Measurements from ENCODE around the gene ELK4.

ELK4 gene

DNA sequence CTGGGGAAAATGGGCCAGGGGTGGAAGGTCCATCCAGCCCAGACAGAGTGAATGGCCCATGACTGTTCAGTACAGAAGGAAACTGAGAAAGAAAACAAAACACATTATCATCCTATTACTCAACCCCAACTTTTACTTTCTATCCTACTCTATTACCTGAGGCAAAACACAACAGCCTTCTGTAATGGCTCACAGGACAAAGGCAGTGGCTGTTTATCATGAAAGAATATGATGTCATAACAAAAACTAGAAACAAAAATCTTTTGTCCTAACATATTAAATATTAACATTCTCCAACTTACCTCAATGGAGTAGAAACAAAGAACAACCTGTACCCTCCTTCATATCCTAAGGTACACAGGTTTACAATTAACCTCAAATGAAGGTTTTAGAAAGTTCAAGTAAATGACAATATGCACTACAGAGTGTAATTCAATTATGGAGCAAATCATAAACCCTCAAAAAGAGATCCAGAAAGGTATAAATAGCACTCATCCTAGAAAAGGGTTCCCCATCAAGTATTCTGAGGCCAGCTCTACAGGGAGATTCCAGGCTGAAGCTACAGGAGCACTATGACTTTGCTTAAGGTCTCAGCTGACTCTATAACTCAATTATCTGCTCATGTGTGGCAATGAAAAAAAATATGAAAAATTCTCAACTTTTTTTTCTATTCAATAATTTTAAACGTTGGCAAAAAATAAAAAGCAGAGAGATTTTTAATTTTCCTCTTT, 15.1 kb downstream of the ELK4 start:
- H3K9me3 ChIP-seq (ENCODE audit: insufficient read depth, low read depth, low read length): no peaks in the 10 kb centered on the region
- no peaks in the 10 kb centered on the region for H3K9me2 ChIP-seq (replicated peaks; ENCODE audit: low read depth, low read length)
- peaks cover 2% of the 10 kb centered on the region for H4K20me1 ChIP-seq (ENCODE audit: insufficient read depth, low read length, poor library complexity, severe bottlenecking)
- peaks cover 14% of the 10 kb centered on the region for H3K79me2 ChIP-seq (ENCODE audit: insufficient read depth, low read length)
- no peak overlapping the region for H3K4me2 ChIP-seq (ENCODE audit: low read depth, low read length, poor library complexity, severe bottlenecking)
- no peaks in the 10 kb centered on the region for H3F3A ChIP-seq (ENCODE audit: low read depth)
- H3K4me3 ChIP-seq (ENCODE audit: low read length, poor library complexity, severe bottlenecking): no peak overlapping the region
- peaks cover 91% of the 10 kb centered on the region for H3K36me3 ChIP-seq (ENCODE audit: insufficient read depth, low read length)
- no peaks in the 10 kb centered on the region for H3K4me1 ChIP-seq (ENCODE audit: insufficient read depth, low read length, poor library complexity, severe bottlenecking)
- H3K27me3 ChIP-seq (ENCODE audit: insufficient read depth, low read length, poor library complexity, severe bottlenecking): no peaks in the 10 kb centered on the region
- no peak for TF ChIP-seq EZH2phosphoT487 (IDR thresholded peaks at IDR 0.05; ENCODE audit: borderline replicate concordance)
- no peak for TF ChIP-seq CTCF (conservative IDR thresholded peaks at IDR 0.05; ENCODE audit: low read length)
- no peak overlapping the region for H2AFZ ChIP-seq (ENCODE audit: low read length)
- no peak overlapping the region for H3K9ac ChIP-seq (ENCODE audit: low read depth, low read length, poor library complexity, severe bottlenecking)

DNA sequence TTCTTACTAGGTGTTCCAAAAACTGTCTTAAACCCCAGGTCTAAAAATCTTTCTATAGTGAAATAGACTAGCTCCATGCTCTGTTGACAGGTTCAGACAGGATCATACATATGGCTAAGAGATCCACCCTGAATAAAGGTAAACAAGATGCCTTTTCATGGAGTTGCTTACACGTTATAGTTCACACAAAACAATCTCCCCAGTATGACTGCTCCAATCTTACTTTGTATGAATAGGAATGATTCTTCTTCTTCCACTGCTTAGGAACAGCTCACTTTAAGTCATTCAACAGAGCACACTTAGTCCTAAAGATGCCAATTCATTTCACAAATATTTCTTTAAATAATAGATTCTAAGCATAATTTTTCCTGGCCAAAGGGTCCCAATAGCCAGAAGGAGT, 16.0 kb downstream of the ELK4 start:
- Histone ChIP-seq H3F3A (ENCODE audit: low read depth) (no peaks in the 10 kb centered on the region), H3K4me1 (ENCODE audit: insufficient read depth, low read length, poor library complexity, severe bottlenecking) (peaks cover 5% of the 10 kb centered on the region), H3K4me3 (ENCODE audit: low read length, poor library complexity, severe bottlenecking) (no peak overlapping the region), H3K9me3 (ENCODE audit: insufficient read depth, low read depth, low read length) (no peaks in the 10 kb centered on the region), H3K4me2 (ENCODE audit: low read depth, low read length, poor library complexity, severe bottlenecking) (no peak overlapping the region), H2AFZ (ENCODE audit: low read length) (no peak overlapping the region), H3K36me3 (ENCODE audit: insufficient read depth, low read length) (peaks cover 92% of the 10 kb centered on the region), H3K27me3 (ENCODE audit: insufficient read depth, low read length, poor library complexity, severe bottlenecking) (no peaks in the 10 kb centered on the region), H3K9me2 (replicated peaks; ENCODE audit: low read depth, low read length) (no peaks in the 10 kb centered on the region), H3K79me2 (ENCODE audit: insufficient read depth, low read length) (peaks cover 23% of the 10 kb centered on the region), H4K20me1 (ENCODE audit: insufficient read depth, low read length, poor library complexity, severe bottlenecking) (peaks cover 11% of the 10 kb centered on the region), H3K9ac (ENCODE audit: low read depth, low read length, poor library complexity, severe bottlenecking) (no peak overlapping the region)
- TF ChIP-seq EZH2phosphoT487 (IDR thresholded peaks at IDR 0.05; ENCODE audit: borderline replicate concordance) (no peak), CTCF (conservative IDR thresholded peaks at IDR 0.05; ENCODE audit: low read length) (no peak)

GRCh38 chr1:205613854-205614412, 17.9 kb downstream of the ELK4 start:
- H3K4me3 ChIP-seq (ENCODE audit: low read length, poor library complexity, severe bottlenecking): no peak overlapping the region
- H3K4me2 ChIP-seq (ENCODE audit: low read depth, low read length, poor library complexity, severe bottlenecking): no peak overlapping the region
- no peaks in the 10 kb centered on the region for H3K9me3 ChIP-seq (ENCODE audit: insufficient read depth, low read depth, low read length)
- peaks cover 82% of the 10 kb centered on the region for H3K36me3 ChIP-seq (ENCODE audit: insufficient read depth, low read length)
- TF ChIP-seq EZH2phosphoT487 (IDR thresholded peaks at IDR 0.05; ENCODE audit: borderline replicate concordance) (no peak), CTCF (conservative IDR thresholded peaks at IDR 0.05; ENCODE audit: low read length) (no peak)
- H4K20me1 ChIP-seq (ENCODE audit: insufficient read depth, low read length, poor library complexity, severe bottlenecking): peaks cover 22% of the 10 kb centered on the region
- H3K4me1 ChIP-seq (ENCODE audit: insufficient read depth, low read length, poor library complexity, severe bottlenecking): peaks cover 5% of the 10 kb centered on the region
- H3K9ac ChIP-seq (ENCODE audit: low read depth, low read length, poor library complexity, severe bottlenecking): no peak overlapping the region
- H3F3A ChIP-seq (ENCODE audit: low read depth): no peaks in the 10 kb centered on the region
- H3K9me2 ChIP-seq (replicated peaks; ENCODE audit: low read depth, low read length): no peaks in the 10 kb centered on the region
- H3K79me2 ChIP-seq (ENCODE audit: insufficient read depth, low read length): peaks cover 40% of the 10 kb centered on the region
- no peaks in the 10 kb centered on the region for H3K27me3 ChIP-seq (ENCODE audit: insufficient read depth, low read length, poor library complexity, severe bottlenecking)
- H2AFZ ChIP-seq (ENCODE audit: low read length): no peak overlapping the region
